ENCODE data around the gene TRIM17.
"Not testable (repeated sequence)": the region's sequence is repeated elsewhere in the genome, so short reads cannot be mapped to it uniquely, and the experiment has no call there.

The TRIM17 gene

GRCh38 chr1:228446852-228447251 is 30.2 kb upstream of the TRIM17 start:
- DNase-seq, result no peak

- DNase-seq, result peak; percentile 79
Observed at GRCh38 chr1:228445843-228446650, 29.4 kb upstream of the TRIM17 start.

GRCh38 chr1:228445490-228445842 is 28.8 kb upstream of the TRIM17 start:
- no peak for DNase-seq

GRCh38 chr1:228443395-228443794 is 26.7 kb upstream of the TRIM17 start:
- DNase-seq, result no peak

- DNase-seq, result no peak
Observed at GRCh38 chr1:228440761-228441500, 24.3 kb upstream of the TRIM17 start.

GRCh38 chr1:228438266-228438665 is 21.6 kb upstream of the TRIM17 start:
- no peak for DNase-seq

- no peak for DNase-seq
Observed at GRCh38 chr1:228437424-228437962, 20.8 kb upstream of the TRIM17 start.

GRCh38 chr1:228434689-228435088 is 18.0 kb upstream of the TRIM17 start:
- no peak for DNase-seq

GRCh38 chr1:228433337-228434053 is 16.8 kb upstream of the TRIM17 start:
- DNase-seq, result not testable (repeated sequence)

- no peak for DNase-seq
Observed at GRCh38 chr1:228430243-228430642, 13.6 kb upstream of the TRIM17 start.

GRCh38 chr1:228429698-228430097 is 13.0 kb upstream of the TRIM17 start:
- no peak for DNase-seq

- DNase-seq, result no peak
Observed at GRCh38 chr1:228429007-228429406, 12.3 kb upstream of the TRIM17 start.

- DNase-seq, result no peak
Observed at GRCh38 chr1:228428412-228428811, 11.8 kb upstream of the TRIM17 start.

- DNase-seq, result no peak
Observed at GRCh38 chr1:228426518-228427175, 10.0 kb upstream of the TRIM17 start.

GRCh38 chr1:228424685-228425660 is 8.3 kb upstream of the TRIM17 start:
- DNase-seq, result no peak

GRCh38 chr1:228423404-228424053 is 6.9 kb upstream of the TRIM17 start:
- no peak for DNase-seq

GRCh38 chr1:228420968-228421826 is 4.5 kb upstream of the TRIM17 start:
- DNase-seq, result peak; percentile 82

- DNase-seq, result peak; percentile 75
Observed at GRCh38 chr1:228417483-228418203, 982 bp upstream of the TRIM17 start.

GRCh38 chr1:228417061-228417460 is 400 bp upstream of the TRIM17 start:
- DNase-seq, result no peak
